Nasal cavity respiratory epithelium epithelial cell of viscerocranial mucosa (primary cell): ENCODE data around the gene CAV2. TPM values are rescaled to one million over a fixed set of nuclear protein-coding genes. Genes with fewer than 3 reads are reported as not detected.

ENCODE experiments used
- total RNA-seq: library from RNA; depleted of rRNA; stranded (reverse); fragments of >200 nt; gene quantifications from 2 replicates; pipeline ENCODE4 v1.2.3, GENCODE V29; 2014

The CAV2 gene
- 147 and 188 TPM in 2 replicates for total RNA-seq

DNA sequence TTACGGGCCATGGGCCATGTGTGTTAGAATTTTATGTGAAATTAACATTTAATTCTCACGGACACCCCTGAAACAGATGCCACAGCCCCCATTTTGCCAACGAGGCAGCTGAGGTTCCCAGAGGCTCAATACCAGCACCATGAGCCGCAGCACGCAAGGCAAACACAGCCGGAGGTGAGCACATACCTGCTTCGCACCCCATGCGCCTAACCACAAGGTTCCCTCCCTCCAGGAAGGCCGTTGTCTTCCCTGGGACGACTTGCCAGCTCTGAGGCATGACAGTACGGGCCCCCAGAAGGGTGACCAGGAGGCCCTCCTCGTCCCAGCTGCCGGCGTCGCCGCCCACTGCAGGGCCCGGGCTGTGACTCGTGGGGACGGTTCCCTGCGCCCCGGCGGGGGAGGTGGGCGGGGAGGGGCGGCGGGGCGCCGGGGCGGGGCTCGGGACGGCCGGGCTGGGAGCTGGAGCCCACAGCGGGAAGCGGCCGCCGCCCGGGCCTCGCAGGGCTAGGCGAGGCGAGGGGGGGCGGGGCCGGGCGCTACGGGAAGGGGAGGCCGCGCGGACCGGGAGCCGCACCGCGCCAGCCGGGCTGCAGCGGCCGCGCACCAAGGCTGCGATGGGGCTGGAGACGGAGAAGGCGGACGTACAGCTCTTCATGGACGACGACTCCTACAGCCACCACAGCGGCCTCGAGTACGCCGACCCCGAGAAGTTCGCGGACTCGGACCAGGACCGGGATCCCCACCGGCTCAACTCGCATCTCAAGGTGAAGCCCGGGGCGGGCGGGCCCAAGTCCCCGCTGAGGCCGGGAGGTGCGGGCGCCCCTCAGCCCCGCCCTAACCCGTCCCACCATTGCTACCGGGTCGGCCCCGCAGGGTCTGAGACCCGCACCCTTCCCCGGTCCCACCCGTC lies at the start of gene CAV2:
TSS of gene CAV2 (plus strand) at position 571 of the 910 bp plus-strand sequence. CDS start at position 615, 44 bp downstream.

DNA sequence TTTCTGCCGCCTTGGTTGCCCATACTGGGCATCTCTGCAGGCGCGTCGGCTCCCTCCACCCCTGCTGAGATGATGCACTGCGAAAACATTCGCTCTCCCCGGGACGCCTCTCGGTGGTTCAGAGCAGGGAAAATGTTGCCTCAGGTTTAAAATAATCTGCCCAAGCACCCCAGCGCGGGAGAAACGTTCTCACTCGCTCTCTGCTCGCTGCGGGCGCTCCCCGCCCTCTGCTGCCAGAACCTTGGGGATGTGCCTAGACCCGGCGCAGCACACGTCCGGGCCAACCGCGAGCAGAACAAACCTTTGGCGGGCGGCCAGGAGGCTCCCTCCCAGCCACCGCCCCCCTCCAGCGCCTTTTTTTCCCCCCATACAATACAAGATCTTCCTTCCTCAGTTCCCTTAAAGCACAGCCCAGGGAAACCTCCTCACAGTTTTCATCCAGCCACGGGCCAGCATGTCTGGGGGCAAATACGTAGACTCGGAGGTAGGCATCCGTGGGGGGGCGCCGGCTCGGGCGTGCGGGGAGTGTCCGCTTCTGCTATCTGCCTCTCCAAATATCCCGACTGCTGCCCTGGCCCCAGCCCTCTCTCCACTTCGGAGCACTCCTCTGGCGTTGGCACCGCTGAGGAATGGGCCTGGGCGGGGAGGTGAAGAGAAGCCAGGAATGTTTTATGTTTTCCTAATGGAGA lies 25.2 kb downstream of the CAV2 start, which contains the start of gene CAV1:
TSS of gene CAV1 (plus strand) at position 428 of the 689 bp plus-strand sequence. CDS start at position 455, 27 bp downstream.

Other genes starting within 250 kb of the CAV2 start
- gene CAV1, start 25.3 kb downstream of the CAV2 start, total RNA-seq = 120 and 483 TPM in 2 replicates
- gene MET, start 172.5 kb downstream of the CAV2 start, total RNA-seq = 265 and 276 TPM in 2 replicates